C1 segment of cervical spinal cord (tissue), 14 donors: Measurements from ENCODE around the gene MYL6B.

Experiments
- DNase-seq, 14 donors: peaks; one replicate each; lab custom pipeline; 2025; lab: John Stamatoyannopoulos, UW

The MYL6B gene

GRCh38 chr12:56122637-56123036 lies 29.8 kb upstream of the MYL6B start:
- no peak for DNase-seq

- DNase-seq, result no peak
These were observed 28.3 kb upstream of the MYL6B start for GRCh38 chr12:56124133-56124532.

GRCh38 chr12:56126732-56127239 lies 25.6 kb upstream of the MYL6B start:
- DNase-seq, result no peak

- no peak for DNase-seq
These were observed 24.9 kb upstream of the MYL6B start for GRCh38 chr12:56127485-56127887.

GRCh38 chr12:56127888-56128669 lies 24.3 kb upstream of the MYL6B start, which contains the start of gene ESYT1:
TSS of gene ESYT1 (plus strand) at chr12:56128267. CDS start at chr12:56128320, 53 bp downstream.
- peak; percentile 51 to 100 (median 94) for DNase-seq

- peak in 6 of 14 donors; percentile 27 to 45 (median 40) for DNase-seq
These were observed 23.6 kb upstream of the MYL6B start for GRCh38 chr12:56128670-56129205.

- DNase-seq, result peak in 9 of 14 donors; percentile 10 to 44 (median 33)
These were observed 23.0 kb upstream of the MYL6B start for GRCh38 chr12:56129206-56129941.

- DNase-seq, result no peak
These were observed 22.4 kb upstream of the MYL6B start for GRCh38 chr12:56129942-56130495.

GRCh38 chr12:56130876-56131275 lies 21.5 kb upstream of the MYL6B start:
- DNase-seq, result no peak

GRCh38 chr12:56134897-56135296 lies 17.5 kb upstream of the MYL6B start:
- no peak for DNase-seq

GRCh38 chr12:56137853-56138571 lies 14.4 kb upstream of the MYL6B start:
- no peak for DNase-seq

GRCh38 chr12:56141946-56142784 lies 10.2 kb upstream of the MYL6B start:
- DNase-seq, result no peak

GRCh38 chr12:56143217-56143616 lies 9.2 kb upstream of the MYL6B start:
- no peak for DNase-seq

- DNase-seq, result no peak
These were observed 8.5 kb upstream of the MYL6B start for GRCh38 chr12:56143870-56144269.

- no peak for DNase-seq
These were observed 7.2 kb upstream of the MYL6B start for GRCh38 chr12:56145217-56145616.

- no peak for DNase-seq
These were observed 5.6 kb upstream of the MYL6B start for GRCh38 chr12:56146492-56147460.

- DNase-seq, result no peak
These were observed 1.8 kb upstream of the MYL6B start for GRCh38 chr12:56150563-56150962.

GRCh38 chr12:56151672-56152131 lies 685 bp upstream of the MYL6B start:
- peak in 4 of 14 donors; percentile 46 to 69 (median 56) for DNase-seq
